ENCODE results near the gene FANCI.

Gene FANCI

DNA sequence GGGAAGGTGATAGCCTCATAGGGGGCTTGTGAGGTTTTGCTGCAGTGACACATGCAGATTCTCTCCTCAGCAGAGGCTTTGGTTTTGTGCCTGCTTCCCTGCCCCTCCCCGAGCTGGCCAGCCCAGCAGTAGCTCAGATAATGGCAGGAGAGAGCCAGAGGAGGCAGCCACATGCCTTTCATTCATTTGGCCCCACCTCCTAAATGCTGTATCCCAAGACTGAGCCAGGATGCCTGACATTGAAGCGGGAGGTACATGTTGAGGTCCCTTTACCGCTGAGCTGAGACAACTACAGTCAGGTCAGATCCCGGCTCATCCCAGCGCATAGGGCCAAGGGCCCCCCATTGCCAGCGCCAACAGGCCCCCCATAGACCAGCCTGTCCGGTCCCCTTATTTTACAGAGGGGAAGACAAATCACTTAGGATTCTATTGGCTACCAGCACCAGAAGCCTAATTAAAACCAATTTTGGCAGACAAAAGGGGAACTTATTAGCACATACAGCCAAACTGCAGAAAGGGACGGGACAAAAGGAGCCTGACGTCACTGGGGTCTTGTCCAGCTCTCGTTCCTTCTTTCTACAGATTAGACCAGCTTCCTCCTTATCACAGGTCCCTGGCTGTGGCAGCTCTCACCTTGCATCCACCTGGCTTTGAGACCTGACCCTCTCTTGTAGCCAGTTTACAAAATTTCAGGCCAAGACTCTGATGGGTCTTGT is 102.9 kb downstream of the FANCI start:
- no peaks in the 10 kb centered on the region for H3K4me1 Mint-ChIP-seq (ENCODE audit: low read depth)
- H3K4me3 Mint-ChIP-seq = no peak overlapping the region
- no peak overlapping the region for H3K27ac Mint-ChIP-seq
- peaks cover 4% of the 10 kb centered on the region for H3K27me3 Mint-ChIP-seq
- no peaks in the 10 kb centered on the region for H3K9me3 Mint-ChIP-seq (ENCODE audit: low read depth)
- peaks cover 3% of the 10 kb centered on the region for H3K36me3 Mint-ChIP-seq

DNA sequence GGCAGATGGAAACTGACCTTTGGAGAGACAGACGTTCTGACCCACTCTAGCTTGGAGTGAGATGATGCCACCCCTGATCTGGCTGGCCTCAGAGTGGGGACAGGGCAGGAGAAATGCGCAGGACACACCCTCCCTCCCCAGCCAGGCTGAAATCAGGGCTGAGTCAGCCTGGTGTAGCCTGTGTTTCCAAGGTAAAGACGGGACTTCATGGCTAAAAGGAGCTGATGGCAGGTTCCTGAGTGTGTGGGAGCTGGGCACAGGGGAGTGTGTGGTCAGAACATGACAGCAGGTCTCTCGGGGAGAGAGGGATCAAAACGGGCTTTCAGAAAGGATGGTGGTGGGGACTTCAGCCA is 105.4 kb downstream of the FANCI start:
- Mint-ChIP-seq H3K27ac (no peak overlapping the region), H3K36me3 (peaks cover 3% of the 10 kb centered on the region), H3K4me3 (no peak overlapping the region), H3K27me3 (peaks cover 8% of the 10 kb centered on the region), H3K9me3 (ENCODE audit: low read depth) (no peaks in the 10 kb centered on the region), H3K4me1 (ENCODE audit: low read depth) (no peaks in the 10 kb centered on the region)

DNA sequence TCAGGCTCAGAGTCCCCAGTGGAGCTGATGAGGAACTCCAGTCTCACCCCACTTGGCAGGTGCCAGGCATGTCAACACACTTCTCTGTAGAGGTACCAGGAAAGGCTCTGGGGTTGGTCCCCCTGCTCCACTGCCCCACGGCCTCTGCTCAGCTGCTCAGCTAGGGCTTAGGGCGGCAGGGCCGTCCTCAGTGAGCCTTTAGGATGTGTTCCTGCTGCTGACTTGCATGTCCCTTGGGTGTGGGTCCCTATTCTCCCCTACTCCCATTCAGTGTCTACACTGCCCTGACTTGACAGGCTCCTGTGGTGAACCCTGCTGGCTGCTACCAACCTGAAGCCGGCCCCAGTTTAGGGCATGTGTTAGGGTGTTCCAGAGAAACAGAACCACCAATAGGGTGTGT is 108.7 kb downstream of the FANCI start:
- Mint-ChIP-seq H3K36me3 (no peaks in the 10 kb centered on the region), H3K27me3 (peaks cover 24% of the 10 kb centered on the region), H3K27ac (no peak overlapping the region), H3K4me1 (ENCODE audit: low read depth) (no peaks in the 10 kb centered on the region), H3K9me3 (ENCODE audit: low read depth) (no peaks in the 10 kb centered on the region), H3K4me3 (no peak overlapping the region)

DNA sequence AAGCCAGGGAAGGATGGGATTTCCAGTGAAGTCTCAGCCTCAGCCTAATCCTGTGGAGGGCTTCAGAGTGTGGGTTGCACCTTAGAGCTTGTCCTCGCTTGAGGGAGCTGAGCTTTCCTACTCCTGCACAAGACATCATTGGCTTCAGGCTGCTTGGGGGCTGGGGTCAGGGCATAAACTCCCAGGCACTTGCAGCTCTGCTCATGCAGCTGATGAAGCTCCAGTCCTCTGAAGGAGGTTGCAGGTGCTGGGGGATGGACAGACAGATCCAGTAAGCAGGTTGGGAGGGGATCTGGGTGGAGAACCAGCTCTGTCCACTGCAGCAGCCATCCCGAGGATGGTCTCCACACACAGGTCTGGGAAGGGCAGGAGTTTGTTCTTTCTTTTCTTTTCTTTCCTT is 110.2 kb downstream of the FANCI start:
- Mint-ChIP-seq H3K27ac (no peak overlapping the region), H3K27me3 (peaks cover 25% of the 10 kb centered on the region)

DNA sequence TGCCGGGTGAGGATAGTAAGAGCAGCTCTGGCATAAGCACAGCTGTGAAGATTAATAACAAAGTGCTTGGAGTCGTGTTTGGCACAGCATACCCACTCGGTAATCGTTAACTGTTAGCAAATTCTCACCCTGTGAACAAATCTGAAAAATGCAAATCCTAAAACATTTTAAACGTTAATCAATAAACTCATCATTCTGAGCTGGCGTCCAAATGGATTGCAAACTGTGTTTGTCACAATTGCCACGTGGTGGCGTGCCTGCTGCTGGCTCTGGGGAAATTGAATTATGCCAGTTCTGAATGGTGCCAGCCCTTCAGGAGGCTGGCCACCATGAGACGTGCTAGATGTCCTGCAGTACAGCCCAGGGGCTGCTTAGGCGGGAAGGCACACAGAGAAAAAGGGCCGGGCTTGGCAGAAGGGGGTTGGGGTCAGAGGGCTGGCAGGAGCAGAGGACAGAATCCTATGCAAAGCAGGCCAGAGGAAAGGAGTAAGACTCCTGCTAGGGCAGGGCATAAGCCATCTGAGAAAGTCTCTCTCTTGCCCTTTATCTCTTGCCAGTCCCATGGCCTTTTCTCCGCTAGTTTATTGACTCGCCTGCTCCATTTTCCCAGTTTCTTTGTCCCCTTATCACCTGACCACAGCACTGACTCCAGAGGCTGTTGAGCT is 113.0 kb downstream of the FANCI start:
- peaks cover 11% of the 10 kb centered on the region for H3K4me1 Mint-ChIP-seq (ENCODE audit: low read depth)
- no peaks in the 10 kb centered on the region for H3K36me3 Mint-ChIP-seq
- no peaks in the 10 kb centered on the region for H3K9me3 Mint-ChIP-seq (ENCODE audit: low read depth)
- H3K27me3 Mint-ChIP-seq = peaks cover 40% of the 10 kb centered on the region
- no peak overlapping the region for H3K4me3 Mint-ChIP-seq
- no peak overlapping the region for H3K27ac Mint-ChIP-seq

More for the DNA sequence above, 110.2 kb downstream of the FANCI start:
- Mint-ChIP-seq H3K36me3 (no peaks in the 10 kb centered on the region), H3K4me3 (no peak overlapping the region), H3K4me1 (ENCODE audit: low read depth) (no peaks in the 10 kb centered on the region), H3K9me3 (ENCODE audit: low read depth) (no peaks in the 10 kb centered on the region)

DNA sequence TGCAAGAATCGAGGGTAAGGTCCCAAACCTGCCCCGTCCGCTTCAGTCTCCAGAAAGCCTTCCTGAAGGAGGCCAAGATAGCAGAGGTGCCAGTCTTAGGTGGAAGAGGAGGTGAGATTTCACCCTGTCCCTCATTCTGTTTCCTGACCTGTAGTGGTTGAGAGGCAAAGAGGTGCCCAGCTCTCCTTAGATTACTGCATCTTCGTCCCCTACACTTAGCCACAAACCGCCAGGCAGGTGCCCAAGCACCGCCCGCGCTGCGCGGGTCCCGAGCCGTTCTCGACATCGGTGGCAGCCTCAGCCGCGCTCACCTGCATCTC is 114.6 kb downstream of the FANCI start:
- H3K4me1 Mint-ChIP-seq (ENCODE audit: low read depth) = peaks cover 12% of the 10 kb centered on the region
- H3K27me3 Mint-ChIP-seq = peaks cover 45% of the 10 kb centered on the region
- H3K4me3 Mint-ChIP-seq = peak overlapping the region; percentile 74
- H3K27ac Mint-ChIP-seq = no peak overlapping the region
- no peaks in the 10 kb centered on the region for H3K9me3 Mint-ChIP-seq (ENCODE audit: low read depth)
- no peaks in the 10 kb centered on the region for H3K36me3 Mint-ChIP-seq

DNA sequence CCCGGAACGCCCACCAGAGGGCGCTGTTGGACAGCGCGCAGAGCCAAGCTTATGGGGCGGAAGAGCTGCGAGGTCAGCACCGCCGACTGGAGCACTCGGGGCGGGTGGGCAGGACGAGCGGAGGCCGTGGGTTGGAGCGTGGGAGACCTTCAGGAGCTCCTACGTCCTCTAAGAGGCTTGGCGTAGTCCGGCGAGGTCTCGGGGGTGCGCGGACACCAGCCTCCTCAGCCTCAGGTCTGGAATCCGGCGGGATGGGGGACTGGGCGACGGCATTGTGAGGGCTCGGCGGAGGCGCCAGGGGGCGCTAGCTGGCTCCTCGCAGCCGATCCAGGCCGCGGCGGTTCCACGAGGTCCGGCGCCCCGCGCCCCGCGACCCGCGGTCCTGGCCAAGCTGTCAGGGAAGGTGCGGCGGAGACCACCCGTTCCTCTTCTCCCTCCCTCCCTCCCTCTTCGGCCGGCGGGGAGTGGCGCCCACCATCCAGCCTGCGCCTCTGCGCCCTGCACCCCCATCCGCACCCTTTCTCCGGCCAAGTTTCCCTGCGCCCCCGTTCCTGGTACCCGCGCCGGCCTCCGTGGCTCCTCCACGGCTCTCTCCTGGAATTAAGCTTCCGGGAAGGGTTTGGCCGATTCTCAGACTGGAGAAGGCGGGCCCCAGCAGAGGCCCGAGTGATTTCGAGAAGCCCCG is 115.1 kb downstream of the FANCI start:
- H3K4me1 Mint-ChIP-seq (ENCODE audit: low read depth) = peaks cover 12% of the 10 kb centered on the region
- peak overlapping the region; percentile 74 for H3K4me3 Mint-ChIP-seq
- no peaks in the 10 kb centered on the region for H3K36me3 Mint-ChIP-seq
- H3K27me3 Mint-ChIP-seq = peaks cover 48% of the 10 kb centered on the region
- no peak overlapping the region for H3K27ac Mint-ChIP-seq
- no peaks in the 10 kb centered on the region for H3K9me3 Mint-ChIP-seq (ENCODE audit: low read depth)

DNA sequence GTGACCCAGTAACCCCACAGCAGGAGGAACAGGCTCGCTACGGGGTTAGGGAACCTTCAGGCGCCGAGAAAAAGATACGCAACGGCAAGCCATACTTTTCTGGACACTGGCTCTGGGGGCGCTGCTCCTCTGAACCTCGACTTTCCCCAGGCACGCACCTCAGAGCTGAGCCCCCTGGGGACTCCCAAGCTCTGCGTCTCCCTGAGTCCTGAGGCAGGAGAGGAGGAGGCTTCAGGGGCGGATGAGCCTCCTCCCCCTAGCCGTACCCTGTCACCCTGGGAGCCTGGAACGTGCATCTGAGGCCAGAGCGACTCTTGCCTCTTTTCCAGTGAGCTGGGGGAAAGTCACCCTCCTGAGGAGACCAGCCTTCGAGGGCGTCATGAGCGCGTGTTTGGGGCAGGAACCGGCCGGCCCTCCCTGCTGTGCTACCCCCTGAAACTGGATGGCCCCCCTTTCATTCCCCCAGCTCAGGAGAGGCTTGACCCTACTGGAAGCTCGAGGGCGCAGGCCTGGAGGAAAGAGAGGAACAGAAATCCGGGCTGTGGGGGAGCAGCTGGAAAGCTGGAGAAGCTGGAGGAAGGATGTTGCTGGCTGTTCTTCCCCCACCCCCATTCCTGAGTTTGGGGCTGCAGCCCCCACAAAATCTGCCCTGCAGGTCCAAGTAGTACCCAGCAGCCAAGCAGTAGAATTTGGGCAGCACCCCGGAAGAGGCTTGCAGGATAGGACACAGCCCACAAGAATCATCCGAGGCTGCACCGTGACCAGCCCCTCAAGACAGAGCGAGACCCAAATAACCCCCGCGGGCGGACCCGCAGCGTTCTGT is 115.9 kb downstream of the FANCI start:
- H3K36me3 Mint-ChIP-seq = no peaks in the 10 kb centered on the region
- peak overlapping the region; percentile 47 for H3K4me3 Mint-ChIP-seq
- no peaks in the 10 kb centered on the region for H3K9me3 Mint-ChIP-seq (ENCODE audit: low read depth)
- peaks cover 12% of the 10 kb centered on the region for H3K4me1 Mint-ChIP-seq (ENCODE audit: low read depth)
- no peak overlapping the region for H3K27ac Mint-ChIP-seq
- H3K27me3 Mint-ChIP-seq = peaks cover 51% of the 10 kb centered on the region

DNA sequence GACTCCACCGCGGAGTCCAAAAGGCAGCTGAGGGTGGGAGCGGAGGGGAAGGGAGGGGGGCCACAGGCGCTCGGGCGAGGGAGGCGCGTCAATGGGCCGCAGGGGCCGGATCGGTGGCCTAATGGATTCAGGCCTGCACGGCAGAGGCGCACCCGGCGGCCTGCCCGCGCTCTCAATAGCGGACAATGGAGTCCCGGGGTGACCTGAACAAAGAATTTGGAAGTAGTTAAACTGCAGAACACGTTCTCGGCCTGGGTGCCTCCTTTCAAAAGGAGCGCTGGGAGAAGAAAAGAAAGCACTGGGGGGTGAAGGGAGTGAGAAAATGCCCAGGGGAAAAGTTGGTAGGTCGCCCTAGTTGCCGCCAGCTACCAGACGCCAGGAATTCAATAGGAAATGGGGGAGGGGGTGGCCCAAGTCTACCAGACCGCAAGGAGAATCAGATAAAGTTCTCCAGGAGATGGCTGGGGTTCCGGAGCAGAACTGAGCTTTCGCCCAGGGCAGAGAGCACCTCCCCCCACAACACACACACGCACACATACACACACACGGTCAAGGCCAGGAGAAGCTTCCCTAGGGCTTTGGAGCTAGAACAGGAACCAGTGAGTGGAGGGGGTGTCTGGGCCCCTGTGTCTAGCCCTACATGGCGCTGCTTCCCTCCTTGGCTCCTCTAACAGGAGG is 116.7 kb downstream of the FANCI start:
- Mint-ChIP-seq H3K9me3 (ENCODE audit: low read depth) (no peaks in the 10 kb centered on the region), H3K36me3 (no peaks in the 10 kb centered on the region), H3K27ac (no peak overlapping the region), H3K27me3 (peaks cover 50% of the 10 kb centered on the region), H3K4me3 (peak overlapping the region; percentile 52), H3K4me1 (ENCODE audit: low read depth) (peaks cover 12% of the 10 kb centered on the region)

DNA sequence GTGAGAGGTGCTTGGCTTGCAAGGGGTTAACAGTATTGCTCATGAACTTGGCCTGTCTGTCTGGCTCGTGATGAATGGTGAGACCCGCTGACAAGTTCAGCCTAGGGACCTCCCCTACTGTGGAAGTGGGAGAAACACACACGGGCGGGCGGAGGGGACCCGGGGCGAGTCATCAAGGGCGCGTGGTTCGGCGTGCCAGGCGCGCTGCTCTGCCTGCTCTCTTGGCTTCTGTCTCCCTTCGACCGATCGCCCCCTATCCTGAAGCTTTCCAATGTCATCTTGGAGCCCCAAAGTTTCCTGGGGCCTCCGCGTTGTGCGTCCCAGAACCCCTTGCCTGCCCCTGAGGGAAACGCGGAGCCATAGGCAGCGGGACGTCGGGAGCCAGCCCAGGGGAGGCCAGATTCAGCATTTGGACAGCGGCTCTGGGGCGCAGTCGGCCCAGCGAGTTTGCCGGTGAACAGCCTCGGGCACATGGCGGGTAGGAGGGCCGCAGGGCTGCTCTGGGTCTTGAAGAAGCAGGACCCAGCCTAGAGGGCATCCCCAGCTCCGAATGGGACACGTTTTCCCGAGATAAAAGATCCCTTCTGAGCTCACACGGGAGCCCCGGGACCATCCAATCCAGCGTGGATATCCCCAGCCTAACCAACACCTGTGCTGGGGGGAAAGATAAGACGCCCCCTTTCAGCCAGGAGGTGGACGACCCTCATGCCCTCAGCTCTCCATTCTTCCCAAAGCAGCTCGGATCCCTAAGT is 117.8 kb downstream of the FANCI start:
- H3K4me1 Mint-ChIP-seq (ENCODE audit: low read depth) = peaks cover 15% of the 10 kb centered on the region
- no peaks in the 10 kb centered on the region for H3K36me3 Mint-ChIP-seq
- H3K27ac Mint-ChIP-seq = no peak overlapping the region
- H3K4me3 Mint-ChIP-seq = peak overlapping the region; percentile 42
- H3K9me3 Mint-ChIP-seq (ENCODE audit: low read depth) = no peaks in the 10 kb centered on the region
- H3K27me3 Mint-ChIP-seq = peaks cover 50% of the 10 kb centered on the region

DNA sequence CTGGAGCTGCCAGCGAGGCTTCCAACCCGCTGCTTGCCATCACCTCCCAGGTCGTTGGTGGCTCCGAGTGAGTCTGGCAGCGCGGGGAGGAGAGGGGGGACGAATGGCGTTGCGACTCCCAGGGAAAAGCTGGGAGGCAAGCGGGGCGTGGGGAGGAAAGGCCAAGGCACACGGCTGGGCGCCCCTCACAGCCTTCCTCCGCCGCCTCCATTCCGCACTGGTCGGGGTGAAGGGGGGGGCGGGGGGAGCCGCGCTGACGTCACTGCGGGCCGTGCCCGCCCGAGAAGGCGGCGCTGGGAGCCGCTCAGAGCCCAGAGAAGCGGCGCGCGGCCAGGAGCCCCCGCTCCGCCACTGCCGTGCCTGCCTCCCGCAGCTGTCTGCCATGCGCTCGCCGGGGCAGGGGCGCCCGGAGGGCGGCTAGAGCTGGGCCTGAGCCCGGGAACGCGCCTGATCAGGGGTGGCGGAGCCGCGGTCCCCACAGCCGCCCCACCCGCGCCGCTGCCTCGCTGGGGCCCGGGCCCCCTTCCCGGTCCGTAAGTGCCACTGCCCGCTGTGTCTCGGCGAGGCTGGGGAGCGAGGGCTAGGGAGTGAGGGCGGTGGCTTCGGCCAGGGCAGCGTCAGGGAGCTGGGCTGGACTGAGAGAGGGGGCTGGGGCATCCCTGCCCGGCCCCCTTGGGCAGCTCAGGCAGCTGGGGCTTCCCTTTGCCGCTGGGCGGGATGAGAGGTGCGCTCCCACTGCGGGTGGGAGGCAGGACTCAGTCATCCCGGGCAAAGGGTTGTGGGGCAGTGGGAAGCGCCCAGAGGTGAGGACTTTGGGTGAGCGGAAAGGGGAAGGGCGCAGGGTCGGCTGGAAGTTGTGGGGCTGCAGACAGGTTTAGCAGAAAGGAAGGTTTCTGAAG is 118.7 kb downstream of the FANCI start:
- Mint-ChIP-seq H3K27ac (no peak overlapping the region), H3K4me3 (no peak overlapping the region), H3K9me3 (ENCODE audit: low read depth) (no peaks in the 10 kb centered on the region), H3K4me1 (ENCODE audit: low read depth) (peaks cover 20% of the 10 kb centered on the region), H3K36me3 (no peaks in the 10 kb centered on the region), H3K27me3 (peaks cover 51% of the 10 kb centered on the region)

DNA sequence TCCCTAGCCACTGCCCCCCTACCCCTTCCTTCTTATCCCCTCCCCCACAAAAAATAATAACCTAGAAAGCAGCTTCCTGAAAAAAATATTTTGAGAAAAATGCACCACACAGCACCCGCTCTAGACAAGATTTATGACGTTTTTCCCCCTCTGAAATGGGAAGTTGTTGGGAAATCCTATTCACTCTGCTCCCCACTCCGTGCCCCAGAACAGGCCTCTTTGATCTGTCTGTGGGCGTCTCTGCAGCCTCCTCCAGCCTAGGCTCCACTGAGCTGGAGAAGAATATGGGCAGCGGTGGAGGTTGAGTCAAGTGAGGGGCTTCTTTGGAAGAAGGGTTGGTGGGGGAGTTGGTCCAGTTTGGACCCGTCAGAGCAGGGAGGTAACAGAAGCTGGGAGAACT is 119.4 kb downstream of the FANCI start:
- peaks cover 20% of the 10 kb centered on the region for H3K4me1 Mint-ChIP-seq (ENCODE audit: low read depth)
- H3K27me3 Mint-ChIP-seq = peaks cover 50% of the 10 kb centered on the region
- H3K27ac Mint-ChIP-seq = no peak overlapping the region
- H3K4me3 Mint-ChIP-seq = peak overlapping the region; percentile 22
- no peaks in the 10 kb centered on the region for H3K9me3 Mint-ChIP-seq (ENCODE audit: low read depth)
- H3K36me3 Mint-ChIP-seq = no peaks in the 10 kb centered on the region

DNA sequence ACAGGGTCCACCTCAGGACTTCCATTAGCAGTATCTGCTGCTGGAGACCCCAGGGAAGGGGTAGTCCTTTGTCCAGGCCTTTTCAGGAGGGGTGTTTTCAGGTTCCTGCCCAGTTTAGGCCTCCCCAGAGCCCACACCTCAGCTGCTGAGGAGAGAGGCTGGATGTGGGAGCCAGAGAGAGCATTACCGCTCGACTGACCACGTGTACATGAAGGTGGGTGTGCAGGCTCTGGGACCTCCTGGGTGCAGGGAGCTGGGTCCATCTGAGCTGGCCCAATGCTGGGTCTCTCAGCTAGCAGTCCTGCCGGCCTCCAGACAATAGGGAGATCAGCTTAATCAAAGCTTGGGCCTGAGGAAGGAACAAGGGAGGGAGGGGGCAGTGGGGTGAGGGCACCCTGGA is 120.0 kb downstream of the FANCI start:
- peaks cover 20% of the 10 kb centered on the region for H3K4me1 Mint-ChIP-seq (ENCODE audit: low read depth)
- no peaks in the 10 kb centered on the region for H3K36me3 Mint-ChIP-seq
- H3K27me3 Mint-ChIP-seq = peaks cover 50% of the 10 kb centered on the region

More for the DNA sequence above, 120.0 kb downstream of the FANCI start:
- no peak overlapping the region for H3K4me3 Mint-ChIP-seq
- H3K9me3 Mint-ChIP-seq (ENCODE audit: low read depth) = no peaks in the 10 kb centered on the region
- H3K27ac Mint-ChIP-seq = no peak overlapping the region
